NCI-H524 treated with DMSO at 0.1 percent for 48 hours (cell line): ENCODE results near the gene RABIF.
A peak's percentile ranks its signal among the peaks of the same experiment; 100 is the strongest.
"Not testable (repeated sequence)": the region's sequence is repeated elsewhere in the genome, so short reads cannot be mapped to it uniquely, and the experiment has no call there.

ENCODE experiments used
- DNase-seq: peaks from one replicate; lab custom pipeline; 2025; lab: John Stamatoyannopoulos, UW

Gene RABIF

DNA sequence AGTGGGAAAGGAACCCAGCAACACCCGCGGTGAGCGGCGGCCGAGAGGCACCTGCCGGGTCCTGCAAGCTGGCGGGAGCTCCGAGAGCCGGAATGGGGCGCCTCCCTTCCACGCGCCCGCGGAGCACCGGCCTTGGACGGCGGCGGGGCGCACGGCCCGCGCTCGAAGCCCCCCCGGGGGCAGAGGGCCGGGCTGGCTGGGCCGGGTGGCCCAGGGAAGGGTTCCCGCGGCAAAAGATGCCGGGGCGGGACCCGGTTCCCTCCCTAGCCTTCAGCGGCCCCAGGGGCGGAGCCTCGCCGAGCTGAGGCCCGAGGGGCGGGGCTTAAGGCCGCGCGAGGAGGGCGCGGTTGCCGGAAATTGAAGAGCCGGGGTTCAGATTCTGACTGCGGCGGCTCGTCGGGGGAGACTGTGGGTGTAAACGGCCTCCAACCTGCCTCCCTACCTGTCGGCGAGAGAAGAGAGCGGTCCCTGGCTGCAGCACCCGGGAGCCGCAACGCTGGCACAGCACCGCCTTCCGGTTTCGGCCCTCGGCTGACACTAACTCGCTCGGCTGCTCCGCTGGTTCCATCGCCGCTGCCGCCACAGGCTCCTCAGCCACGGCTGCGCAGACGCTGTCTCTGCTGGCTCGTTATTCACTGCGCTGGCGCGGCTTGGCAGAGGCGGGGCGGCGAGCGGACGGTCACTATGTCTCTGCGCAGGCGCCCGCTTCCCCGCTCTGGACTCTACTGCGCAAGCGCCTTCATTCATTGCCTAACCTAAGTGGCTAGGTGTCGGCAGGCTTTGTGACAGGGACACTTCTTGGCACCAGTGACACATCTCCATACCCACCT lies at the start of gene RABIF:
RABIF (minus strand) TSS at position 619 of the 830 bp plus-strand sequence; CDS start at position 568, 51 bp downstream.
- peak; percentile 83 for DNase-seq

DNA sequence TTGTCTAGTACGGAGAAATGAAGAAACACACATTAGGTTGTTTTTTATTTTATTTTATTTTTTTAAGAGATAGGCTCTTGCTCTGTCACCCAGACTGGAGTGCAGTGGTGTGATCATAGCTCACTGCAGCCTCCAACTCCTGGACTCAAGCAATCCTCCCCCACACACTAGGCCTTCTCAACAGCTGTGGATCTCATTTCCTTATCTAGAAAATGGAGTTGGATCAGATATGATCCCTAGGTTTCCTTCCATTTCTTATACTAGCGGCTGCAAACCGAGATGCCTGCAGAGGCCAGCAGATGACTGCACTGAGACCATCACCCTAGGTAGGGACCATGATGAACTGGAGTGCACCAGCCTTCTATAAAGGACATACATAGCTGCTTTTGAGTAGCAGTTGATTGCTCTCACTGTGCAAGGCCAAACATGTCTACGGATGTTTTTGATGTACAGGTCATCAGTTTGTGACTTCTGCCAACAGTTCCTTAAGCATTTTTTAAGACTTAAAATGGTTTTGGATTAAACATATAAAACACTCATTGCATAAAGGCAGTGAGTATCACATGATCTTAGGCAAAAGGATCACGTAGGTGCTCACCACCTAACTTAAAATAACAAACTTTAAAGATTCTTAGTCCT lies 49.5 kb upstream of the RABIF start:
- no peak for DNase-seq

DNA sequence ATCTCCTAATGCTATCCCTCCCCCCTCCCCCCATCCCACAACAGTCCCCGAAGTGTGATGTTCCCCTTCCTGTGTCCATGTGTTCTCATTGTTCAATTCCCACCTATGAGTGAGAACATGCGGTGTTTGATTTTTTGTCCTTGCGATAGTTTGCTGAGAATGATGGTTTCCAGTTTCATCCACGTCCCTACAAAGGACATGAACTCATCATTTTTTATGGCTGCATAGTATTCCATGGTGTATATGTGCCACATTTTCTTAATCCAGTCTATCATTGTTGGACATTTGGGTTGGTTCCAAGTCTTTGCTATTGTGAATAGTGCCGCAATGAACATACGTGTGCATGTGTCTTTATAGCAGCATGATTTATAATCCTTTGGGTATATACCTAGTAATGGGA lies 47.5 kb upstream of the RABIF start:
- not testable (repeated sequence) for DNase-seq

DNA sequence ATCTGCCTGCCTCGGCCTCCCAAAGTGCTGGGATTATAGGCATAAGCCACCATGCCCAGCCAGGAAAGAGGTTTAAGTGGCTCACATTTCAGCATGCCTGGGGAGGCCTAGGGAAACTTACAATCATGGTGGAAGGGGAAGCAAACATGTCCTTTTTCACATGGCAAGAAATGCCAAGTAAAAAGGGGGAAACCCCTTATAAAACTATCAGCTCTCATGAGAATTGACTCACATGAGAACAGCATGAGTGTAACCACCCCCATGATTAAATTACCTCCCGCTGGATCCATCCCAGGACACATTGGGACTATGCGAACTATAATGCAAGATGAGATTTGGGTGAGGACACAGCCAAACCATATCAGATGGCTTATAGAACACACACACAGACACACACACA lies 46.9 kb upstream of the RABIF start:
- no peak for DNase-seq

DNA sequence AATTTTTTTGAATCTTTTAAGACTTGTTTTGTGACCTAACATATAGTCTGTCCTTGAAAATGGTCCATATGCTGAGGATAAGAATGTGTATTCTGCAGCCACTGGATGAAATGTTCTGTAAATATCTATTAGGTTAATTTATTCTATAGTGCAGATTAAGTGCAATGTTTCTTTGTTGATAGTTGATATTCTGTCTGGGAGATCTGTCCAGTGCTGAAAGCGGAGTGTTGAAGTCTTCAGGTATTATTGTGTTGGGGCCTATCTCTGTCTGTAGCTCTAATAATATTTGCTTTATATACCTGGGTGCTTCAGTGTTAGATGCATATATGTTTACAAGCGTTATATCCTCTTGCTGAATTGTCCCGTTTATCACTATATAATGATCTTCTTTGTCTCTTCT lies 45.8 kb upstream of the RABIF start:
- DNase-seq = no peak

DNA sequence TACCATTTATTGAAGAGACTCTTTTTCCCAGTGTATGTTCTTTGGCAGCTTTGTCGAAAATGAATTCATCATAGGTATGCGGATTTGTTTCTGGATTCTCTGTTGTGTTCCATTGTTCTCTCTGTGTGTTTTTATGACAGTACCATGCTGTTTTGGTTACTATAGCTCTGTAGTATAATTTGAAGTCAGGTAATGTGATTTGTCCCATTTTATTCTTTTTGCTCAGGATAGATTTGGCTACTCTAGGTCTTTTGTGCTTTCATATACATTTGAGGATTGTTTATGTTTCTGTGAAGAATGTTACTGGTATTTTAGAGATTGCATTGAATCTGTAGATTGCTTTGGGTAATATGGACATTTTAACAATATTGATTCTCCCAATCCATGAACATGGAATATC lies 43.5 kb upstream of the RABIF start:
- DNase-seq = no peak

DNA sequence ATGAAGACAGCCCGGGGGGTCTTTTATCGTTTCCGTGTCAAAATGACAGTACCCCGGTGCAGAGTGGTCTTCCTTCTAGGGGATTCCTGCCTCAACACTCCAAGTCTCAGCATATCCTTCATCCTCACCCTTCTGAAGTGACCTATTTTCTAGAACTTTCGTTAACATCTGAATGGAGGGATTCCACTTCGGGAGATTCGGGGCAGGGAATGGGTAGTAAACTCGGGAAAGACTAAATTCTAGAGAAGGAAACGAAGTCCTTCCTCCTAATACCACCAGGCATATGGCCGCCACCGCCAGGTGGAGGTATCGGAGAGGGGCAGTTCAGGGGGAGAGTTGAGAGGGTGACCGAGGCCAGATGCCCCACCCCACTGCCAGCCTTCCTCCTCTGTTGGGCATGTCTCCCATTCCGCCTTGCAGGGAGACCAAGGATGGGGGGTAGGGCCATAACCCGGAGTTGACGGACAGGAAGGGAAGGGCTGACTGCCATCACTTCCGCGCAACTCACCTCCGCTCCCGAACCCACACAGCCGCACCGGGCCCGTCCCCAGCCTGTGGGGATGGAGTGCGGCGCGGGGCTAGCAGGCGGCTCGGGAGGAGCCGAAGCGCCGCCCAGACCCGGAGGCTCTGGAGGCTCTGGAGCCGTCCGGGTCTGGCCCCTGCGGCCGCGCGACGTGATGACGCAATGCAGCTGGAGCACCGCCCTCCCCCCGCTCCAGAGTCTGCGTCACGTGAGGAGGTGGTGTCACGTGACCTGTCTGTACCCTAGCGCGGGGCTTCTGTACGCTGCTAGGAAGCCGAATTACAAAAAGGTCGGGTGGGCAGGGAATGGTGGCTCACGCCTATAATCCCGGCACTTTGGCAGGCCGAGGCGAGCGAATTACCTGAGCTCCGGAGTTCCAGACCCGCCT lies 37.9 kb upstream of the RABIF start, which contains the start of gene KLHL12:
KLHL12 (minus strand) TSS at position 654 of the 911 bp plus-strand sequence. CDS start 2,072 bp downstream, outside the sequence.
- peak; percentile 81 for DNase-seq

DNA sequence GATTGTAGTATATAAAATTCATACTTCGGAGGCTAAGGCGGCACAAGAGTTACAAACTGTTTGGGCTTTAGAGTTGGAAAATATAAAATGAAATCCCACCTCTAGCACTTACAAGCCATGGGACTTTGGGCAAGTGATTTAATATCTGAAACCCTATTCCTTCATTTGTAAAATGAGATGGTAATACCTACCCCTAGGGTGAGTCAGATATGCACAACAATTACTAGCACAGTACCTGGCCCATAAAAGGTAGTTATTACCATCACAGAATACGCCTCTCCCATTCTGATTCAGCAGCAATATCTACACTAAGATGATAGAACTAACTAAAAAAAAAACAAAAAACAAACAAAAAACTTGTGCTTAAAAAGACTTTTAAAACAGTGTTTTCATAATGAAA lies 34.6 kb upstream of the RABIF start:
- DNase-seq = no peak

DNA sequence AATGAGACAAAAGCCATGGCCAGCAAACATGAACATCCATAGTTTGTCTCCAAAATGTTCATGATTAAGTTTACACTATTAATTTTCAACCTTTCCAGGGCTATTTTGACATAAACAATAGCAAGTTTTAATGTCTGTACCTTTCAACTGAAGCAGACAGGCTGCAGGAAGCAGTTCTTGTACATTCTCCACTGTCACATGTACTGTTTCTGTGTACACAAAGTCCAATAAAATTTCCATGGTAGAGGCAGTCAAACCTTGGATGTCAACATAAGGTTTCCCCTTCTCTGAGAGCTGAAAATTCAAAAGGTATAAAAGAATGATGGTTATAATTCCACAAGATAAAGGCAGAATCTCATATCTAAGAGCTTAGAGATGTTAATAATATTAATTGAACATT lies 30.7 kb upstream of the RABIF start:
- no peak for DNase-seq

DNA sequence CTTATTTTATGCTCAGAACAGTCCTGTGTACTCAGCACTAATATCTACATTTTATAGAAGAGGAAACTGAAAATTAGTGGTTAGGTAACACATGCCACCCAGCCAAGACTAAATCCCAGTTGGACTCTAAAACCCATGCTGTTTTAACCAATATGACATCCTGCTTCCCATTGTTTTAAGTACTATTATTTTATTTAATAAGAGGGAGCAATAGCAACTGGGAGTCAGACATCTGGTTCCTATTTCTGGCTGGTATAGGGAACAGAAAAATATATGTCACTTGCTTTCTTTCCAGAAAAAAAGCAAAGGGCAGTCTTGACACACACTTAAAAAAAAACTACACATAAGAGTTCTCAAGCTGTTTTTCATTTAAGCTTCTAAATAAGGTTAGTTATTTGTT lies 26.2 kb upstream of the RABIF start:
- DNase-seq = no peak

DNA sequence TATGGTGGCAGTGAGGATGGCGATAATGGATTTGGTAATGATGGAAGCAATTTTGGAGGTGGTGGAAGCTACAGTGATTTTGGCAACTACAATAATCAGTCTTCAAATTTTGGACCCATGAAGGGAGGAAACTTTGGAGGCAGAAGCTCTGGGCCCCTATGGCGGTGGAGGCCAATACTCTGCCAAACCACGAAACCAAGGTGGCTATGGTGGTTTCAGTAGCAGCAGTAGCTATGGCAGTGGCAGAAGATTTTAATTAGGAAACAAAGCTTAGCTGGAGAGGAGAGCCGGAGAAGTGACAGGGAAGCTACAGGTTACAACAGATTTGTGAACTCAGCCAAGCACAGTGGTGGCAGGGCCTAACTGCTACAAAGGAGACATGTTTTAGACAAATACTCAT lies 23.5 kb upstream of the RABIF start:
- DNase-seq = not testable (repeated sequence)

DNA sequence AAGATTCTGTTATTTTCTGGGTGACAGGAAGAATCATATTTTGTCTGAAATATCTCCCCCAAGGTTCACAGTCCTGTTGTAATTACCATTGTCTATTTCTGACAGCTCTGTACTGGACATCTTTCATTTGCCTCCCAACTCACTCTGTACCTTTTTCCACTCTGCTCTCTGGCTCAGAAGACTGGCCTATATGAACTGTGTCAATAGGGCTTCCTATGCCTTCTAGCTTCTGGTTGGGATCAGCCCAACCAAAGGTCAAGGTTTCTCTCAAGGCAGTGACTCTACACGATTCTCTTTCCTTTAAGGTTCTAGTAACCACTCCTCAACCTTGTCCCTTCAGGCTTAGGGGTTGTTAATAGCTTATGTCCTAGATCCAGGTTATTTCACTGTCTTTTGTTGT lies 20.5 kb upstream of the RABIF start:
- DNase-seq = no peak

DNA sequence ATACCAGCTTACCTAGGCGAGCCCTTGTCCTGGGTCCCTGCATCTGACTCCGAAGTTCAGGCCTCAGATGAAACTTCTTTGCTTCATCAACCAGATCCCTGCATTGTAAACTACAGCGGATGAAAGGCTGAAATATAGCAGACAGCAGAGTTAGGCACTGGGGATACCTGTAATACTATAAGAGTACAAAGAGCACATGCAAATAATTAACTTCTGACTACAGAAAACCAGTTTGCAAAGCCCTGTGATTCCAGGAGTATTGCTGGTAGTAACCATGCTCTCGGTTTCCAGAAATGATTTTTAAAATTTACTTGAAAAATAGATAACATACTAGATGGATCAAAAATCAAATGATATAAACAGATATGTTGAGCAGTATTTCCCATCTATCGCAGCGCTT lies 20.0 kb upstream of the RABIF start:
- no peak for DNase-seq

DNA sequence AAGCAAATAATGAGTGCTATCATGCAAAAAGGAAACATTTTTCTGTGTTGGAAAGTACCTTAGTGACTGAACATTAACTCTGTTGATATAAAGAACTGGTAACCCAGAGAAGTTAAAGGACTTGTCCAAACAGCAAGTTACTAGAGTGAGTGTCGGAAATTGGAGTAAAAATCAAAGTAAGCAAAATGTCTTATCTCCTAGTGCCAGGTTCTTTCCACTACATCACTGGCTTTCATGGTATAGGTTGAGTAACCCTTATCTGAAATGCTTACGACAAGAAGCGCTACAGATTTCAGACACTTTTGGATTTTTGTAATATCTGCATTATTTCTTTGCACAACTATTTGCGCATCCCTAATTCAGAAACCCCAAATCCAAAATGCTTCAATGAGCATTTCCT lies 16.4 kb upstream of the RABIF start:
- no peak for DNase-seq

DNA sequence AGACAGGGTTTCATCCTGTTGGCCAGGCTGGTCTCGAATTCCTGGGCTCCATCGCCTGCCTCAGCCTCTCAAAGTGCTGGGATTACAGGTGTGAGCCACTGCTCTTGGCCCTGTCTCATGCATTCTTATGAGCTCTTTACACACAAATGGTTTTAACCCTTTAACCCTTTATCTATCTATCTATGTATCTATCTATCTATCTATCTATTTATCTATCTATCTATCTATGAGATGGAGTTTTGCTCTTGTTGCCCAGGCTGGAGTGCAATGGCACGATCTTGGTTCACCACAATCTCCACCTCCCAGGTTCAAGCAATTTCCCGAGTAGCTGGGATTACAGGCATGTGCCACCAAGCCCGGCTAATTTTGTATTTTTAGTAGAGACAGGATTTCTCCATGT lies 14.9 kb upstream of the RABIF start:
- DNase-seq = not testable (repeated sequence)

DNA sequence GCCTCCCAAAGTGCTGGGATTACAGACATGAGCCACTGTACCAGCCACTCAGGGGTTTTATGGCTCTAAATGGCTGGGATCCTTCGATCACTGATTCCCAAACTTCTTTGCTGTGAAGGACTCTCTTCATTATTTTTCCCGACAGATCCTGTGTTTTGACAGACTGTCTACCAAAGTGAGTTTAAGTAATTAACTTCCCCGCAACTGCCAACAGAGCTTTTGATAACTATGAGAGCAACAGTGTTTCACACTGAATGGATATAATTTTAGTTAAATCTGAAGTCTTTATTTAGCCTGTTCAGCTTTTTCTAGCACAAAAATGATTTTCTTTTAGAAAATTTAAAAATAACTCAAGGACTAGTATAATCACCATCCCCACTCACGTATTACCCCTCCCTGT lies 12.6 kb upstream of the RABIF start:
- no peak for DNase-seq

DNA sequence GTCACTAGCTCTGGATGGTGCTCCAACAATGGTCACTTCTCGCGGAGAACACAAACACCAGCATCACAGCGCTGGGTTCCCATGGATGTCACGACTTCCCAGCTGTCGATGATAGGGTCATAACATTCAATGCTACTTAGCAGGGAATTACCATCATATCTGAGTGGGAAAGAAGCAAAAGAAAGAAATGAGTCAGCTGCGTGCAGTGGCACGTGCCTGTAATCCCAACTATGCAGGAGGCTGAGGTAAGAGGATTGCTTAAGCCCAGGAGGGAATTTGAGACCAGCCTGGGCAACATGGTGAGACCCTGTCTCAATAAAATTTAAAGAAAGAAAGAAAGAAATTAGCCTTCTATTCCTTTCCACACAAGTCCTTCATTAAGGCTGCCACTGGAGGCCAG lies 3.6 kb upstream of the RABIF start:
- DNase-seq = no peak

DNA sequence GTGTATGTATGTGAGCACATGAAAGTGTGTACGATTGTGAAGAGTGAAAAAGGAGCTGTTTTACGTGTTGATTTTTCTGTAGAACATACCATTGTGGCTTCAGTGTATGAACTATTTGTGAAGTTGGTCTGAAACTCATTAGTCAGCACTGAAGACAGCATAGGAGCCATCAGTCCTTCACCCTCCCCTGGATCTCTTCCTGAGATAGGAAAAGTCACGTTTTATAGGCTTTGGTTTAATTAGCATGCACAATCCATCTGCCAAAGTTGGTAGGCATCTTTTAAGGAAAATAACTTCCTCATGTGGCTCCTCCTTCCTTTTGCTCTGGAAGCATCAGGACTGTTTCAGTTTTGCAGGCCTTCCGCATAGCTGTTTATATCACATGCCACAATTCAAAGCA lies 1.4 kb upstream of the RABIF start:
- no peak for DNase-seq

DNA sequence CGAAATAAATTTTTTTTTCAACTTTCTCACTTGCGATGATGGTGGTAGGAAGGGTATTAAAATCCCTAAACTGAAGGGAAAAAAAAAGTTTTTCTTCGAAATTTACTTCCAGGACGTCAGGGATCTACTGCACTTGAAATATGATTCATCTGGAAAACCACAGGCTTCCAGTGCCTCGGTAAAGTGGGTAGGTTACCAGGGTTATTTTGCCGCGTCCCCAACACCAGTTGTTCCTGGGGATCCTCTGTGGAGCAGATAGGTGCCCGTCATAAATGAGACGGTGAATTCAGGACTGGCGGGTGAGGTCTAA lies 773 bp downstream of the RABIF start:
- peak; percentile 4 for DNase-seq

DNA sequence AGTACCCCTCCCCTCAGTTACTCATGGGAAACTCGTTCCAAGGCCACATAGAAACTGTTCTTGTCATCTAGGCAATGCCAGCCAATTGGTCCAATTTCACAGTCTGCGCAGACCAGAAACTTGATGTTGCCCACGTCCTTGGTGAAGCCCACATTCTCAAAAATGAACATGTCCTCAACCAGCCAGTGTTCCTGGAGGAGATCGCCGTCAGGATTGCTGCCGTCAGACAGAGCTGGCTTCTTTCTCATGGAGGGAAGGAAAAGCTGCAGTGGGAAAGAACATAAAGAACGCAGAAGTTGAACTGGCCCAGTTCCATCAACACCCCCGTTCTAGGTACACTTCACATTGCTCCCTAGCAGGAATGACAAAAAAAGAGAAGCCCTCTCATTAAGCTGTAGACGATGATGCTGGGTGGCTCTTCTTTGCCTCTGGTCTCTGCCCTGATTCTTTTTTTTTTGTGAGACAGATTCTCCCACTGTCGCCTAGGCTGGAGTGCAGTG lies 7.9 kb downstream of the RABIF start:
- no peak for DNase-seq

DNA sequence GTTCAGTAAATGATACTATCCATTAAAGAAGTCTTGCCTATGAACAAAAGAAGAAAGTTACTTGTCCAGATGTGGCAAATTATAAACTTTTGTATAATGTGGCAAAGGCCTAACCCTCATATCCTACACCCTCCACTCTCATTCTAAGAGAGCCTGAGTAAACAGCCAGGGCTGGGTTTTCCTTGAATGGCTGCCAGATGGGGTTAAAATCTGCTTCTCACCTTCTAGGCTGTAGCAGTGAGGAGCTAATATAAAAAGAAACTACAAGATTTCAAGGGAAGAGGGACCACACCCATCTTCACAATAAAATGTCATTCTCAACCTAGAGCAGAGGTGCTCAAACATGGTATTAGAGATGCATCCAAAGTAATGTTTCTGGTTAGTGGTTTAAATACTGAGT lies 8.9 kb downstream of the RABIF start:
- no peak for DNase-seq

DNA sequence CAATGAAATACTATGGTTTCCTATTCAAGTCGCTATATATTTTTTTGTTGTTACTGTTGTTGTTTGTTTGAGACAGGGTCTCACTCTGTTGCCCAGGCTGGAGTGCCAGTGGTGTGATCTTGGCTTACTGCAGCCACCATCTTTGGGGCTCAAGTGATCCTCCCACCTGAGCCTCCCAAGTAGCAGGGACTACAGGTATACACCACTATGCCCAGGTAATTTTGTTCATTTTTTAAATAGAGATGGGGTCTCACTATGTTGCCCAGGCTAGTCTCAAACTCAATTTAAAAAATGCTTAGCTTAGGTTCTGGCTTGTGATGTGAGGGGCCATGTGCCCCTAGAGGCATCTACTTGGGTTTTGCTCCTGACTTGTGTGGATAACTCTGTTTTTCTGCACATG lies 9.8 kb downstream of the RABIF start:
- no peak for DNase-seq

DNA sequence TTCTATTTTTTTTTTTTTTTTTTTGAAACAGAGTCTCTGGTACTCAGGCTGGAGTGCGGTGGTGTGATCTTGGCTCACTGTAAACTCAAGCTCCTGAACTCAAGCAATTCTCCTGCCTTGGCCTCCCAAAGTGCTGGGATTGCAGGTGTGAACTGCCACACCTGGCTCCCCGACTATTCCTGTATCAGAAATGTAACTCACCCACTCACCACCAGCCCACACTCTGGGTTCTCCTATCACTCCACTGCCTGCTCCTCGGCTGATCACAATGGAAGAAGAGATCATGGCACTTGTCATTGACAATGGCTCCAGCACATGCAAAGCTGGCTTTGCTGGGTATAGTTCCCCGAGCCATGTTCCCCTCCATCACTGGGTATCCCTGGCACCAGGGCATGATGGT lies 15.9 kb downstream of the RABIF start:
- DNase-seq = no peak
